IMR-90 (cell line): ENCODE measurements around the gene RBMS2. TPM values are rescaled to one million over a fixed set of nuclear protein-coding genes. Genes with fewer than 3 reads are reported as not detected.

Experiments used
- ATAC-seq: fragments of 200-7000 bp; cut with Tn5 transposase; 2 replicates; pipeline ENCODE4 v1.9.1; 2020; ENCODE audit warnings: low read depth, mild to moderate bottlenecking, moderate library complexity
- BruUV-seq: library from RNA; stranded (reverse); fragments of 400-500 nt; replicated peaks from 2 replicates; lab custom pipeline; 2021; lab: Mats Ljungman, UMichigan
- CTCF ChIA-PET: fragments of 300-600 bp; formaldehyde crosslinking; extraction: SDS; loops from one replicate; lab custom pipeline; 2021; ENCODE audit warnings: antibody characterized with exemption; lab: Yijun Ruan, JAX
- POLR2A ChIA-PET: fragments of 300-600 bp; sonication (Branson Sonifier 250); formaldehyde crosslinking; loops from one replicate; lab custom pipeline; 2022; ENCODE audit warnings: antibody characterized with exemption; ENCODE audit not compliant: unreplicated experiment; lab: Charles Lee
- DNase-seq: peaks from one replicate; pipeline ENCODE4 v3.0.0; 2013
- H2AFZ ChIP-seq: replicated peaks from 2 replicates; pipeline ENCODE3; 2013; ENCODE audit warnings: low read length, mild to moderate bottlenecking; ENCODE audit not compliant: poor library complexity
- H2AK5ac ChIP-seq: 2 replicates; pipeline ENCODE4 v1.6.1; 2013; ENCODE audit warnings: low read depth, low read length, inconsistent platforms
- H2AK9ac ChIP-seq: replicated peaks from 2 replicates; pipeline ENCODE3; 2013; ENCODE audit warnings: mild to moderate bottlenecking, low read depth, low read length, moderate library complexity; ENCODE audit not compliant: poor library complexity
- H2BK120ac ChIP-seq: 2 replicates; pipeline ENCODE4 v1.6.1; 2013; ENCODE audit warnings: low read depth, low read length, inconsistent platforms
- H2BK15ac ChIP-seq: 3 replicates; pipeline ENCODE4 v1.6.1; 2013; ENCODE audit warnings: low read depth, low read length, inconsistent platforms
- H2BK20ac ChIP-seq: 2 replicates; pipeline ENCODE4 v1.6.1; 2013; ENCODE audit warnings: low read depth, mild to moderate bottlenecking, inconsistent platforms, low read length, moderate library complexity
- H2BK5ac ChIP-seq: 2 replicates; pipeline ENCODE4 v1.6.1; 2013; ENCODE audit warnings: mild to moderate bottlenecking, low read depth, low read length, inconsistent platforms; ENCODE audit not compliant: poor library complexity, severe bottlenecking
- H3K14ac ChIP-seq: replicated peaks from 2 replicates; pipeline ENCODE4 v1.6.1; 2013; ENCODE audit warnings: low read depth, low read length, inconsistent platforms
- H3K18ac ChIP-seq: 2 replicates; pipeline ENCODE4 v1.6.1; 2013; ENCODE audit warnings: low read depth, low read length, control low read depth
- H3K23ac ChIP-seq: 2 replicates; pipeline ENCODE4 v1.6.1; 2013; ENCODE audit warnings: low read depth, low read length, inconsistent platforms
- H3K27ac ChIP-seq: 2 replicates; pipeline ENCODE4 v1.5.1; 2013; ENCODE audit warnings: mild to moderate bottlenecking, control low read depth, low read length; ENCODE audit not compliant: insufficient read depth
- H3K27me3 ChIP-seq: 2 replicates; pipeline ENCODE4 v1.6.1; 2013; ENCODE audit warnings: low read length; ENCODE audit not compliant: control insufficient read depth, insufficient read depth
- H3K36me3 ChIP-seq: 2 replicates; pipeline ENCODE4 v1.6.1; 2013; ENCODE audit warnings: low read length, mixed read lengths; ENCODE audit not compliant: control insufficient read depth, insufficient read depth
- H3K4ac ChIP-seq: 2 replicates; pipeline ENCODE4 v1.6.1; 2013; ENCODE audit warnings: low read depth, low read length, inconsistent platforms
- H3K4me1 ChIP-seq: 2 replicates; pipeline ENCODE4 v1.6.1; 2013; ENCODE audit warnings: low read length, mixed read lengths; ENCODE audit not compliant: control insufficient read depth, insufficient read depth
- H3K4me2 ChIP-seq: 2 replicates; pipeline ENCODE4 v1.6.1; 2013; ENCODE audit warnings: low read depth, mild to moderate bottlenecking, control low read depth, low read length, moderate library complexity
- H3K4me3 ChIP-seq: 2 replicates; pipeline ENCODE4 v1.5.1; 2013; ENCODE audit warnings: low read depth, mild to moderate bottlenecking, control low read depth, low read length, moderate library complexity; ENCODE audit not compliant: insufficient read depth
- H3K56ac ChIP-seq: 2 replicates; pipeline ENCODE4 v1.6.1; 2013; ENCODE audit warnings: low read length, inconsistent platforms; ENCODE audit not compliant: insufficient read depth; ENCODE audit errors: extremely low read depth
- H3K79me1 ChIP-seq, 2 experiments: 2 replicates each; pipeline ENCODE4 v1.6.1; 2013; ENCODE audit warnings: low read length in 2 of 2, inconsistent platforms in 1 of 2, low read depth in 1 of 2
- H3K9ac ChIP-seq: 2 replicates; pipeline ENCODE4 v1.6.1; 2013; ENCODE audit warnings: low read depth, low read length, control low read depth
- H3K9me1 ChIP-seq: 2 replicates; pipeline ENCODE4 v1.6.1; 2013; ENCODE audit warnings: low read length, inconsistent platforms; ENCODE audit not compliant: insufficient read depth
- H3K9me3 ChIP-seq: 2 replicates; pipeline ENCODE4 v1.6.1; 2013; ENCODE audit warnings: low read length; ENCODE audit not compliant: control insufficient read depth, insufficient read depth
- H4K20me1 ChIP-seq: 2 replicates; pipeline ENCODE4 v1.6.1; 2013; ENCODE audit warnings: low read length, inconsistent platforms; ENCODE audit not compliant: insufficient read depth
- H4K5ac ChIP-seq: 2 replicates; pipeline ENCODE4 v1.6.1; 2013; ENCODE audit warnings: mild to moderate bottlenecking, low read depth, low read length, control low read depth
- H4K8ac ChIP-seq, 2 experiments: 2 replicates each; pipeline ENCODE4 v1.6.1; 2013; ENCODE audit warnings: low read depth in 2 of 2, low read length in 2 of 2, control low read depth in 1 of 2, inconsistent platforms in 1 of 2
- H4K91ac ChIP-seq: 2 replicates; pipeline ENCODE4 v1.6.1; 2013; ENCODE audit warnings: low read depth, low read length, inconsistent platforms; ENCODE audit not compliant: insufficient read depth
- BHLHE40 ChIP-seq: fragments of 150-350 bp; IDR thresholded peaks from 2 replicates; pipeline ENCODE4 v1.6.1; 2016; ENCODE audit warnings: mild to moderate bottlenecking, low read depth, low read length
- CHD1 ChIP-seq: IDR thresholded peaks from 2 replicates; pipeline ENCODE4 v1.6.1; 2012; ENCODE audit warnings: low read depth, low read length, improper control_type of control experiment
- CTCF ChIP-seq: conservative IDR thresholded peaks from 2 replicates; pipeline ENCODE4 v1.5.1; 2012; ENCODE audit warnings: mild to moderate bottlenecking, low read depth, low read length, improper control_type of control experiment
- FOS ChIP-seq: fragments of 150-350 bp; IDR thresholded peaks from 2 replicates; pipeline ENCODE4 v1.6.1; 2016; ENCODE audit warnings: low read depth, low read length
- MAFK ChIP-seq: IDR thresholded peaks from 2 replicates; pipeline ENCODE4 v1.6.1; 2012; ENCODE audit warnings: low read depth, low read length, improper control_type of control experiment
- MXI1 ChIP-seq: IDR thresholded peaks from 2 replicates; pipeline ENCODE4 v1.6.1; 2012; ENCODE audit warnings: low read depth, mild to moderate bottlenecking, low read length, moderate library complexity, borderline replicate concordance
- NFE2L2 ChIP-seq: fragments of 150-350 bp; IDR thresholded peaks from 2 replicates; pipeline ENCODE4 v1.6.1; 2016; ENCODE audit warnings: low read depth, mild to moderate bottlenecking, low read length
- POLR2A ChIP-seq: IDR thresholded peaks from 2 replicates; pipeline ENCODE4 v1.6.1; 2012; ENCODE audit warnings: mild to moderate bottlenecking, low read depth, low read length
- RAD21 ChIP-seq: IDR thresholded peaks from 2 replicates; pipeline ENCODE4 v1.6.1; 2012; ENCODE audit warnings: low read length, improper control_type of control experiment
- RFX5 ChIP-seq: IDR thresholded peaks from 2 replicates; pipeline ENCODE4 v1.8.0; 2012; ENCODE audit warnings: low read depth, mild to moderate bottlenecking, low read length, moderate library complexity
- WGBS, 2 experiments: methylation state at CpG; one replicate each; pipeline versions ENCODE4 v1.1.5 to v1.1.7; 2013; ENCODE audit warnings: missing lambda C conversion rate in 2 of 2; ENCODE audit not compliant: insufficient read length in 1 of 2; ENCODE audit errors: extremely low coverage in 2 of 2; 5-methylcytosine and 5-hydroxymethylcytosine counted together
- dilution Hi-C: fragments of 300-500 bp; cut with HindIII; formaldehyde crosslinking; loops from one replicate; pipeline ENCODE4 v1.14.3; 2018; ENCODE audit warnings: low sequenced_read_pairs; ENCODE audit not compliant: unreplicated experiment
- in situ Hi-C: fragments of 300-500 bp; cut with MboI; formaldehyde crosslinking; loops from 3 replicates; pipeline ENCODE4 v1.14.3; 2019; ENCODE audit warnings: low sequenced_read_pairs, inconsistent platforms, mixed read lengths
- intact Hi-C: fragments of 100-400 bp; cut with micrococcal nuclease; formaldehyde crosslinking; loops from 2 replicates; pipeline ENCODE4 v1.10.0; 2022
- polyA plus RNA-seq, 3 experiments: library from polyadenylated mRNA; depleted of rRNA; stranded (reverse); fragments of >200 nt; gene quantifications; 2 replicates each; pipeline ENCODE4 v1.2.3, GENCODE V29; 2012; ENCODE audit warnings: low replicate concordance in 1 of 3
- total RNA-seq: library from RNA; depleted of rRNA; stranded (reverse); fragments of >200 nt; gene quantifications from 2 replicates; pipeline ENCODE4 v1.2.3, GENCODE V29; 2012

Gene RBMS2
- total and polyA plus RNA-seq, 2 of the 4 experiments (the other 2 are of a cell fraction) = 38.0 to 43.6 TPM

GRCh38 chr12:56545023-56545604 lies 23.5 kb downstream of the RBMS2 start:
- Histone ChIP-seq H2AK9ac (no peak overlapping the region), H3K56ac (no peak overlapping the region), H2BK120ac (no peak overlapping the region), H3K4ac (no peak overlapping the region), H2BK5ac (no peak overlapping the region), H3K14ac (no peak overlapping the region), H3K23ac (no peak overlapping the region), H3K36me3 (peaks cover 3% of the 10 kb centered on the region), H3K27me3 (no peaks in the 10 kb centered on the region), H2AFZ (no peak overlapping the region), H2AK5ac (no peak overlapping the region), H3K9me3 (no peaks in the 10 kb centered on the region), H4K8ac (no peak overlapping the region), H3K4me1 (peaks cover 4% of the 10 kb centered on the region), H2BK15ac (no peak overlapping the region), H3K27ac (no peak overlapping the region), H3K4me3 (no peak overlapping the region), H4K20me1 (peaks cover 76% of the 10 kb centered on the region), H3K4me2 (no peak overlapping the region), H4K5ac (no peak overlapping the region), H2BK20ac (no peak overlapping the region), H3K18ac (no peak overlapping the region), H4K91ac (no peak overlapping the region), H3K9me1 (peaks cover 12% of the 10 kb centered on the region), H3K79me1 (peaks cover 7 to 51% of the 10 kb centered on the region in 2 experiments), H3K9ac (no peak overlapping the region)
- ATAC-seq = no peak
- in situ Hi-C loops = no loop called here
- dilution Hi-C loops = no loop called here
- CTCF ChIA-PET = interaction anchor here (0.7 kb wide), 1 partner anchor 12 kb away, joined by 3 read pairs; no protein-coding TSS in a partner anchor
- intact Hi-C loops = no loop called here
- no peak for TF ChIP-seq RAD21
- TF ChIP-seq BHLHE40 = no peak
- no peak for TF ChIP-seq RFX5
- TF ChIP-seq POLR2A = no peak
- no peak for TF ChIP-seq MAFK
- no peak for TF ChIP-seq CTCF
- no peak for TF ChIP-seq NFE2L2
- no peak for TF ChIP-seq FOS
- no peak for TF ChIP-seq CHD1
- no peak for TF ChIP-seq MXI1
- no peak for DNase-seq
- no CpG with 5 or more reads among the region's 3 CpGs for WGBS, 2 experiments
- POLR2A ChIA-PET = no interaction called here
- TSS peak; percentile 5 for BruUV-seq
